ENCODE results near the gene CYFIP1. TPM values are rescaled to one million over a fixed set of nuclear protein-coding genes. Genes with fewer than 3 reads are reported as not detected.

Gene CYFIP1
- total and polyA plus RNA-seq, 7 donors, result 45.0 to 99.6 (median 69.8) TPM

DNA sequence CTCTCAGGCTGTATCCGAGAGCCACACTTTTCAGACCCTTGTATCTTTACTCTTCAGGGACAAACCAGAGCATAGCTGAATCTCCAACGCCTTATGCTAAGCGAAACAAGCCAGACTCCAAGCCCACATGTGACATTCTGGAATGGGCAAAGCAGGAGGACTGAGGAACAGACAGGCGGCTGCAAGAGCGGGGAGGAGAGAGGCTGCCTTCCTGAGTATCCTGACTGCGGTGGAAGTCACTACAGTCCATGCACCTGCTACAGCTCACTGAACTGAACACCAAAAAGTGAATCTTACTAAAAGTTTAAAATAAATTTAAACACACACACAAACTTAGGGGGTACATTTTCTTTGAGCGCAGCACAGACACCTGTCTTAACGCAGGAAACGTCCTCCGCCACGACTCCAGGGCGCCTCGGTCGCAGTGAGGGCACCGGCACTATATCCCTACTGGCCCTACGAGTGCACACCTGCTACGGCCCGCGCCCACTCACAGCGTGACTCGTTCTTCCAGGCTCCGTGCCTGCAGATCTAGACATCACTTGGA lies 1.4 kb downstream of the CYFIP1 start:
- intact Hi-C loops (cut with DNase I), result loop anchor here (5.0 to 10.0 kb wide), 3 partner anchors 36 to 141 kb away; partner anchors contain the start of genes NIPA2 and TUBGCP5
- Histone ChIP-seq H3K4me3 (peak overlapping the region; percentile 82 to 95 (median 90)), H3K27me3 (no peaks in the 10 kb centered on the region), H3K36me3 (no peaks in the 10 kb centered on the region), H3K9me3 (no peaks in the 10 kb centered on the region), H3K27ac (peak overlapping the region; percentile 81 to 87 (median 82)), H3K4me1 (peaks cover 0 to 25% (median 12%) of the 10 kb centered on the region in 4 donors)
- TF ChIP-seq EP300 (IDR thresholded peaks at IDR 0.05) (no peak), POLR2AphosphoS5 (IDR thresholded peaks at IDR 0.05) (no peak), POLR2A (IDR thresholded peaks at IDR 0.05) (no peak)
- TF ChIP-seq, protein P1, sequence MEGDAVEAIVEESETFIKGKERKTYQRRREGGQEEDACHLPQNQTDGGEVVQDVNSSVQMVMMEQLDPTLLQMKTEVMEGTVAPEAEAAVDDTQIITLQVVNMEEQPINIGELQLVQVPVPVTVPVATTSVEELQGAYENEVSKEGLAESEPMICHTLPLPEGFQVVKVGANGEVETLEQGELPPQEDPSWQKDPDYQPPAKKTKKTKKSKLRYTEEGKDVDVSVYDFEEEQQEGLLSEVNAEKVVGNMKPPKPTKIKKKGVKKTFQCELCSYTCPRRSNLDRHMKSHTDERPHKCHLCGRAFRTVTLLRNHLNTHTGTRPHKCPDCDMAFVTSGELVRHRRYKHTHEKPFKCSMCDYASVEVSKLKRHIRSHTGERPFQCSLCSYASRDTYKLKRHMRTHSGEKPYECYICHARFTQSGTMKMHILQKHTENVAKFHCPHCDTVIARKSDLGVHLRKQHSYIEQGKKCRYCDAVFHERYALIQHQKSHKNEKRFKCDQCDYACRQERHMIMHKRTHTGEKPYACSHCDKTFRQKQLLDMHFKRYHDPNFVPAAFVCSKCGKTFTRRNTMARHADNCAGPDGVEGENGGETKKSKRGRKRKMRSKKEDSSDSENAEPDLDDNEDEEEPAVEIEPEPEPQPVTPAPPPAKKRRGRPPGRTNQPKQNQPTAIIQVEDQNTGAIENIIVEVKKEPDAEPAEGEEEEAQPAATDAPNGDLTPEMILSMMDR (IDR thresholded peaks at IDR 0.05), result no peak
- 12 to 19% methylated on average over 22 of the region's 22 CpGs for WGBS, 2 donors
- DNase-seq, result peak; percentile 55

DNA sequence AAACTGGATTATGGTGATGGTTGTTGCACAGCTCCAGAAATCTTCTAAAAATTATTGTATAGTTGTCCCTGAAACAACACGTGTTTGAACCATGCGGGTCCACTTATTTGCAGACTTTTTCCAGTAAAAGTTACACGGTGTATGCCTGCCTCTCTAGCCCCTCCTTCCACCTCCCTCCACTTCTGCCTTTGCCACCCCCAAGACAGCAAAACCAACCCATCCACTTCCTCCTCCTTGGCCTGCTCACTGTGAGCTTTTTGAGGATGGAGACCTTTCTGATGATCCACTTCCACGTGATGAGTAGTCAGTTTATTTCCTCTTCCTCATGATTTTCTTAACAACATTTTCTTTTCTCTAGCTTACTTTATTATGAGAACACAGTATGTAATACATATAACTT lies 5.4 kb downstream of the CYFIP1 start:
- H3K9me3 ChIP-seq, result no peaks in the 10 kb centered on the region
- intact Hi-C loops (cut with DNase I), result loop anchor here (5.0 to 10.0 kb wide), 3 partner anchors 32 to 137 kb away; partner anchors contain the start of genes NIPA2 and TUBGCP5

DNA sequence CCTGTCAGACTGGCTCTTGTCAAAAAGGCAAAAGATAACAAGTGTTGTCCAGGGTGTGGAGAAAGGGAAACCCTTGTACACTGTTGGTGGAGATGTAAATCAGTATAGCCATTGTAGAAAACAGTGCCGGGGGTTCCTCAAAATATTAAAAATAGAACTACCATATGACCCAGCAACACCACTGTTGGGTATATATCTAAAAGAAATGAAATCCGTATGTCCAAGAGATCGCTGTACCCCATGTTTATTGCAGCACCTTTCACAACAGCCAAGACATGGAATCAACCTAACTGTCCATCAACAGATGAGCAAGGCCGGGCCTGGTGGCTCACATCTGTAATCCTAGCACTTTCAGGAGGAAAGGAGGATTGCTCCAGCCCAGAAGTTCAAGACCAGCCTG lies 6.2 kb downstream of the CYFIP1 start:
- Histone ChIP-seq H3K27me3 (no peaks in the 10 kb centered on the region), H3K4me3 (no peak overlapping the region), H3K27ac (no peak overlapping the region), H3K9me3 (no peaks in the 10 kb centered on the region), H3K36me3 (no peaks in the 10 kb centered on the region), H3K4me1 (peaks cover 0 to 16% (median 9%) of the 10 kb centered on the region in 4 donors)
- peak; percentile 21 for DNase-seq
- TF ChIP-seq, protein P1 (IDR thresholded peaks at IDR 0.05), result no peak
- WGBS, 2 donors, result 87 to 95% methylated on average over 4 of the region's 4 CpGs
- intact Hi-C loops (cut with DNase I), result loop anchor here (10.0 kb wide), 1 partner anchor 61 kb away; the partner anchor contains the start of gene TUBGCP5

More for the DNA sequence above, 5.4 kb downstream of the CYFIP1 start:
- Histone ChIP-seq H3K27me3 (no peaks in the 10 kb centered on the region), H3K36me3 (no peaks in the 10 kb centered on the region), H3K4me1 (peaks cover 0 to 16% (median 12%) of the 10 kb centered on the region in 4 donors), H3K27ac (no peak overlapping the region), H3K4me3 (no peak overlapping the region)
- DNase-seq, result peak; percentile 64
- TF ChIP-seq POLR2AphosphoS5 (IDR thresholded peaks at IDR 0.05) (no peak), EP300 (IDR thresholded peaks at IDR 0.05) (no peak), POLR2A (IDR thresholded peaks at IDR 0.05) (no peak)
- TF ChIP-seq, protein P1 (IDR thresholded peaks at IDR 0.05), result no peak
- 62 to 72% methylated on average over 4 of the region's 4 CpGs for WGBS, 2 donors

DNA sequence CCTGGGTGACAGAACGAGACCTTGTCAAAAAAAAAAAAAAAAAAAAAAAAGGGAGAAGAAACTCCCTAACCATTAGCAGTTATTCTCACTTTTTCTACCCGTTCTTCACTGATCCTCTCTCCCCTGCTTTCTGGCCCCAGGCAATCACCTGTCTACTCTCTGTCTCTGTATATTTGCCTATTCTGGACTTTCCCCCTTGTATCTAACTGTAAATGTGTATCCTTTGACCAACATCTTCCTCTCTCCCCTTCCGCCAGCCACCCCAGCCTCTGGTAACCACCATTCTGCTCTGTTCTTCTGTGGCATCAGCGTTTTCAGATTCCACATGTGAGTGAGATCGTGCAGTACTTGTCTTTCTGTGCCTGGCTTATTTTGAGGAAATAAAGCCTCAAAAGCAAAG lies 6.9 kb downstream of the CYFIP1 start:
- DNase-seq, result peak; percentile 36
- WGBS, 2 donors, result 38 to 44% methylated on average over 5 of the region's 5 CpGs
- no peaks in the 10 kb centered on the region for H3K36me3 ChIP-seq
- no peak overlapping the region for H3K27ac ChIP-seq
- no peaks in the 10 kb centered on the region for H3K9me3 ChIP-seq
- TF ChIP-seq POLR2A (IDR thresholded peaks at IDR 0.05) (no peak), POLR2AphosphoS5 (IDR thresholded peaks at IDR 0.05) (no peak), EP300 (IDR thresholded peaks at IDR 0.05) (no peak)
- TF ChIP-seq, protein P1 (IDR thresholded peaks at IDR 0.05), result no peak
- no peak overlapping the region for H3K4me3 ChIP-seq
- peaks cover 0 to 16% (median 10%) of the 10 kb centered on the region in 4 donors for H3K4me1 ChIP-seq
- H3K27me3 ChIP-seq, result no peaks in the 10 kb centered on the region
- intact Hi-C loops (cut with DNase I), result loop anchor here (10.0 kb wide), 1 partner anchor 62 kb away; the partner anchor contains the start of gene TUBGCP5

All from sigmoid colon (tissue), 7 donors.